NOMO-1 treated with dmso at 0.1 percent for 144 hours (cell line): ENCODE measurements around the gene EXOSC9.

Experiments
- DNase-seq: peaks from one replicate; lab custom pipeline; 2025; ENCODE audit not compliant: unreplicated experiment; lab: John Stamatoyannopoulos, UW

The EXOSC9 gene

DNA sequence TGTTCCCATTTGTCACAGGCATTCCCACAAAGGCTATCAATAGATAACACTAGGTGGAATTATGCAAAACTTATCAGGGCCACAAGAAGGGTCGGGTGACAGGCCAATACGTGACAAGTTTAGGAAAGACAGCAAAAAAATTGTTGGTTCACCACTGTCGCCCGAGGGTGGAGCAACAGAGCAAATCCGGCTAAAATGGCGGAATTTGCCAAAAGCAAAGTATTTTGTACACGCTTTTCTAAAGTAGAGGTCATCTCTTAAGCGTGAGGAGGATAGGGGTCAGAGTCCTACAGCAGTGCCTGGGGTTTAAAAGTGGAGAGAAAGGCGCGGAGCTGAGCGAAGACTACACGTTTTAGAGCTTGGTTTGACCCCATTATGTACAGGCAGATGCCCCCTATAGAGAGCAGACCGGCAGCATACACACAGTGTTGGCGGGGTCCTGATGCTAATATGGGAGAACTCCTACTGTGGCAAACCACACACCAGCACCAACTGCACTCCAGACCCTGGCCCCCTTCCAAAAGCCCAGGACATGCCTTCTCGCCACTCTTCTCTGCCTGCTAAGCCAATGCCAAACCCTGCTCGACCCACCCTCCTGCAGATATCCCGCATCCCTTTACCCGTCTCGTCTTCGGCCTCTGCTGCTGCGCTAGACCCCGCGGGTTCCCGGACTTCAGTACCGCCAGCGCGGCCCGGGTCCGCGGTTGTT, 21.8 kb downstream of the EXOSC9 start:
- DNase-seq: peak; percentile 41

DNA sequence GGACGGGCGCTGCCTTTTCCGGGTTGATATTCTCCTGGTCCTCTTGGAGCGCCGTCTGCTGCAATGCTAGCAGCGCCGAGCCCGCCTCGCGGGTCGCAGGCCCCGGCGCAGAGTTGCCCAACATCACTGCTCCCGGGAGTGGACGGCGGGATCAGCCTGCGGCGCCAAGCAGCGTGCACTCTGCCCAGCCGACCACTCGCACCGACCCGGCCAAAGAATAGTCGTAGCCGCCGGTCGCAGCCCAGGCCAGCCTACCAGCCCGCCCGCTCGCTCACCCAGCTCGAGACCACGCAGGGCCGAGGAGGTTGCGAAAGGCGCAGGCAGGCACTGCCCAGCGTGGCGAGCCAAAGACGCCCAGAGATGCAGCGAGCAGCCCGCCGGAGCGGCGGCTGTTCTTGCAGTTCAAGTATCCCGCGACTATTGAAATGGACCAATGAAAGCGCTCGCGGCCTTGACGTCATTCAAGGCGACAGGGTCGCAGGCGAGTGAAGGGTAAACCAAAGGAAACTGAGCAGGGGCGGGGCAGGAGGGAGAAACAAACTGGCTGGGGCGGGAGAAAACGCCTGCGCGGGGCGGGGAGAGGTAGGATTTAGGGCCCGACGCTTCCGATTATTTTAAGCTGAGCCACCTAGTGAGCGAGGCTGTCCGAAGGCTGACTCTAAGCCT, 22.5 kb downstream of the EXOSC9 start, which contains the start of gene CCNA2:
Gene CCNA2 (minus strand): TSS at position 379 of the 666 bp plus-strand sequence. CDS start 255 bp downstream, at position 124.
- peak; percentile 97 for DNase-seq

- DNase-seq: no peak
These were observed 23.0 kb downstream of the EXOSC9 start for GRCh38 chr4:121824171-121824527.

DNA sequence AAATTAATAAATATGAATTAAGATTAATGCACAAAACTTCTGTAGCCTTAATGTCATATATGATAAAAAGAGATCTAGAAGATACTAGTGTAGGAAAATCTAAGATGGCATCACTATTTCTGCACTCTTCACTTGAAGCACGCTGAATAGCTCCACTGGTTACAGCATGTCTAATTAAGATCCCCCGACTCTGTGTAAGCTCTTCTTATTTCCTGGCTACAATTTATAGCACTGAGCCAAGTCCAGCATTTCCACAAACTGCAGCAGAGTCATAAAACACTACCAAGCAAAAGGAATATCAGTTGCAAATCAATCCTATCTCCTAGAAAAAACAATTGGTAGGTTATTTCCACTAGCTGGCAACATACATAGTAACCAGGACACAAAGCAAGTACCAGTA, 23.8 kb downstream of the EXOSC9 start:
- no peak for DNase-seq

GRCh38 chr4:121827853-121828252, 26.7 kb downstream of the EXOSC9 start:
- no peak for DNase-seq

- DNase-seq: no peak
These were observed 28.4 kb downstream of the EXOSC9 start for GRCh38 chr4:121829511-121829910.

DNA sequence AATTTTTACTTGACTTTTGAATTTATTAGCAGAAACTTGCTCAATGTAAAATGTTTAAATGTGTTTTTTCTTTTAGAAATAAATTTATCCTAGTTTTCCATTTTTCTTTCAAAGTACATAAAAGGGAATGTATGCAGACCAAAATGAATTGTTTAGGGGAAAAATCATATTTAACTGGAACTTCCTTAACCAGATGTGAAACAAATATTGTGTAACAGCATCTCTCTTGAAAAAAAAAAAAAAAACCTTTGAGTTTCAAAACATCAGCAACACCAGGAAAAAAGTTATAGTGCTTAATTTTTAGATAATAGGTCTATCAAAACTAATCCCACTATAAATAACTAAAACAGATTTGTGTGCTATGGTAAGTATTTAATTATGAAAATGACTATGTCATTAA, 37.0 kb downstream of the EXOSC9 start:
- no peak for DNase-seq

DNA sequence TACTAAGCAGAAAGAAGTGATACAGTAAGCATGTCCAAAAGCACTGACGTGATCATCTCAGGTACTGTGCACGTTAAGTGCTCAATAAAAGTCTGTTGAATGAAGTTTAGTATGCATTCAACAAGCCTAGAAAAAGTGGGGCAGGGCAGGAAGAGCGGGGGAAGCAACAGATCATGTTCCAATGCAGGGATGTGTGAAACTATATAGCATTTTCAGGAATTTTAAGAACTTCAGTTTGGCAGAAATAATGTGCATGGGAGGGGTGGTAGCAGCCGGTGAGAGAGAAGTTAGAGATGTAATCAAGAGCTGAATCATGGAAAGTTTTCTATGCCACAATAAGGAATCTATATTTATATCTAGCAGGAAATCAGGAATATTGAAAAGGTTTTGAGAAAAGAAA, 41.7 kb downstream of the EXOSC9 start:
- no peak for DNase-seq

DNA sequence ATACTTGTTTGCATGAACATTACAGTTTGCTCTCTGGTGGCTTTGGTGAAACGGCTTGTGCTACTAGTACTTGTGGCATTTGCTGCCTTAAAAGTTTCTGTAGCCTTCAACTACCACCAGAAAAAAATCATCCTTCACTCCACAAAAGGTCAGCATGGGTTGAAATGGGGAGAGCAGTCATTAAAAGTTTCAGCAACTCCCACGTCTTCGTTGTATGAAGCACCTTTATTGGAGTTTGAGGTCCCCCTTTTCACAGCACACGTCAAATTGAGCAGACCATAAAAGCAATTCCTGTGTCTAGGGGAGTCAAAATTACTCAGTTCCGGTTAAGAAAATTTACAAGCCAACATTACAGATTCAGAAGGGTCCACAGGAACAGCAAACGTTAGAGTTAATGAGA, 45.5 kb downstream of the EXOSC9 start:
- no peak for DNase-seq

DNA sequence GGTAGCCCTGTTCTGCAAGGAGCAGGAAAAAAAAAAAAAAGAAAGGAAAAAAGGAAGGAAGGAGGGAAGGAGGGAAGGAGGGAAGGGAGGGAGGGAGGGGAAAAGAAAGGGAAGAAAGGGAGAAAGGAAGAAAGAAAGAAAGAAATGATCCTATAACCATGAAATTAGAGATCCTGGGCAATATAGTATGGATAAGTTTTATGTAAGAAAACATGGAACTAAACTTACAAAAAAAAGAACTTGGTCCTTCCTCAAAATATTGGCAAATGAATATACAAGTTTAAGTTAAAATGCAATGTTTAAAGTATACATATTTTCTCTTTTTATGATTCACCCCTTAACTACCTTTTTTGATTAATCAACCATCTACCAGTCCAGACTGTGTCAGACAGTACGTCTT, 50.2 kb downstream of the EXOSC9 start:
- DNase-seq: no peak

DNA sequence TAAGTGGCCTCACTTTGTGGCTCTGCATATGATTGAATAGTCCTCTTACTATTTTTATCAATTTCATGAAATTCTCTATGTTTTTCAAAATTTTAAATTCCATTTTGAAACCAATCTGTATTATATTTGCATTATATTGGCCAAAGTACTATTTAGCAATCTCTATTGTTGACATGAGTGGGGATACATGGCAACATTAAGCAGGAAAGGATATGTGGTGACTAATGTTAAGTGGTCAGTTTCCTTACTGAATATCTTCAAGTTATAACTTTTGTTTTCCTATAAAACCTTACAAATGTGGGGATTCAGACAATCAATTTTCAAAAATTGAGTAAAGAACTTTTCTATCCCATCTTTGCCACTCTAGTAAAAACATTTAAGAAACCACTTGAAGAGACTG, 59.0 kb downstream of the EXOSC9 start:
- no peak for DNase-seq

GRCh38 chr4:121861426-121861825, 60.3 kb downstream of the EXOSC9 start:
- DNase-seq: no peak

- DNase-seq: no peak
These were observed 62.7 kb downstream of the EXOSC9 start for GRCh38 chr4:121863799-121864198.
